Activated effector memory CD4-positive, alpha-beta T cell treated with Interleukin-2 at 50 U/mL for 16 hours (primary cell): Measurements from ENCODE around the gene CD86.

ENCODE experiments used
- DNase-seq: peaks from one replicate; pipeline ENCODE4 v3.0.0-alpha.2; 2020

The CD86 gene

DNA sequence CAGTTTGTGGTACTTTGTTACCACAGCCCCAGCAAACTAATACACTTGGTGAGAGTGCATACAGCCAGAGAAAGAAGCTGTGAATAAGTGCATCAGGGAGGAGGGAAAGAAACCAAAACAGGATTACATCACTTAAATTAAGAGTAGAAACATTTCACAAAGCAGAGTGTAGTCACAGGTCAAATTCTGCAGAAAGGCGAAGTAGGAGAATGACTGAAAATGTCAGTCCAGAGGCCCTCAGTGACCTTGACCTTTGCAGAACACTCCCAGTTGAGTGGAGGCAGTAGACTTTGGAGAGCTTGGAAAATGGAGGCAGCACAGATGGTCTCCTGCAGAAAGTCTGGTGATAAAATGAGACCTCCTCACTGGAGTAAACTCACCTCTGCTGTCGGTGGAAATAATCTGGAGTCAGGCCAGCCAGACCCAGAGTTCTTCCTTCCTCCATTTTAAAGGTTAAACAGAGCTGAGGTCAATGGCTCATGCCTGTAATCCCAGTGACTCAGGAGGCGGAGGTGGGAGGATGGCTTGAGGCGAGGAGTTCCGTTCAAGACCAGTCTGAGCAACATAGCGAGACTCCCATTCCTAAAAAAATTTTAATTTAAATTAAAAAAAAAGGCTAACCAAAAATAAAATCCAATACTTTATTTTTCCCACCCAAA, 5.0 kb downstream of the CD86 start:
- no peak for DNase-seq

DNA sequence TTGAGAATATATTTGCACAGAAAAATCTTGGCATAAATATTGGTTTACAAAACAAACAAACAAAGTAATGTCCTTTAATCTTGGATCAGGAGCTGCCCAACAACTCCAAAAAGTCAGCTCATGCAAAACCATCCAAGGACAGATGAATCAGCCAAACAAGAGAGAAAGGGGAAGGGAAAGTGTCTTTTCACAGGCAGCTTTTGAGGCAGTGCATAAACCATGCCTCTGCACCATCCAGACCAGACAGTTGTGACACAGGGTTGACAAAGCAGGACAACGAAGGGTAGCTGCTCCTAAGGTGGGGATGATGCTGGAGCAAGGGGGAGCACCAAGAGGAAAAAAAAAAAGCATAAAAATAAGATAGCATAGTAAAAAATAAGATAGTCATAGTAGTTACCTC, 8.7 kb downstream of the CD86 start:
- no peak for DNase-seq

DNA sequence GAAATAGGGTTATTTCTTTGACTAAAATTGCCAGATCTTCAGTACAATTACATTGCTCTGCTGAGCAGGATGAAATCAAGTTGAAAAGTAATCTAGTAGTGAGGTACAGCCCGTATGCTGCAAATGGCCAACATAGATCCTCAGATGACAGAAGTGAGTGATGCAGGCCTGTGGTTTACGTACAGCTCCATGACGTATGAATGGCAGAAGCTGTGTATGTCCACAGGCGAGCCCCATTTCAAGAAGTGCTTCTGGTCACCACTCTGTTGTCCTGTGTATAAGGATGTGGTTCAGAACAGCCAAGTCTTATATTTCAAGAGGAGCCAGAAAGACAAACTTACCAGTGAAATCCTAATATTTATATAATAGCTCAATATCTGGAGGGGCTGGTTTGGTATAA, 9.2 kb downstream of the CD86 start:
- DNase-seq = no peak

- no peak for DNase-seq
Observed at GRCh38 chr3:122066331-122067213, 11.4 kb downstream of the CD86 start.

- DNase-seq = no peak
Observed at GRCh38 chr3:122067214-122067550, 12.0 kb downstream of the CD86 start.

DNA sequence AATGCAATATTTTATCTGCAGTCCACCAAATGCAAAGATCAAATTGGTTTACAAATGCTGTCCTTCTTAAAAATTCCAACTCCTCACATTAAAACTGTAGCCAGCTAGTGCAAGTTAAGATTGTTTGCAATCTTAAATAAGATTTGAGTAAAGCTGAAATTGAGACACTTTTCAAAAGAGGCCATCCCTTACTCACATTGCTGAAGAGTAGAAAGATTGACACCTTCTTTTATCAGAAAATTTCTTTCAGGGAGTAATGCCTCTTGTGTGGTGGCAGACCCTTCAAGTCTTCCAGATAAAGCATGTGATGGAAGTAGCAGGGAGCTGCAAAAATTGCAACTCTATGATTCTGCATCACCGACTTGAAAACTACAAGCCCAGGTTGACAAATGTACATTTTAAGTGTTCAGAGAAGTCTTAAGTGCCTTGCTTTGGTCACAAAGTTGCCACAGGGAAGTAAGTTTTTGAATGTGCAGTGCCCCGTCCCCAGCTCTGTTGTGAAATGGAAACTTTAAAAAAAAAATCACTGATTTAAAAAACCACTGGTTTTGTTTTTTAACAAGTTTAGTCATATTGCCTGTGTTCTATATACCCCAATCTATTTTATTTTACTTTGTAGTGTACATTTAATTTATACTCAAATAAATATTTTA, 12.6 kb downstream of the CD86 start:
- no peak for DNase-seq

GRCh38 chr3:122074621-122075265, 19.6 kb downstream of the CD86 start:
- no peak for DNase-seq

GRCh38 chr3:122076491-122077292, 21.5 kb downstream of the CD86 start:
- no peak for DNase-seq

- no peak for DNase-seq
Observed at GRCh38 chr3:122077293-122078234, 22.4 kb downstream of the CD86 start.

GRCh38 chr3:122078235-122078935, 23.2 kb downstream of the CD86 start:
- DNase-seq = no peak

DNA sequence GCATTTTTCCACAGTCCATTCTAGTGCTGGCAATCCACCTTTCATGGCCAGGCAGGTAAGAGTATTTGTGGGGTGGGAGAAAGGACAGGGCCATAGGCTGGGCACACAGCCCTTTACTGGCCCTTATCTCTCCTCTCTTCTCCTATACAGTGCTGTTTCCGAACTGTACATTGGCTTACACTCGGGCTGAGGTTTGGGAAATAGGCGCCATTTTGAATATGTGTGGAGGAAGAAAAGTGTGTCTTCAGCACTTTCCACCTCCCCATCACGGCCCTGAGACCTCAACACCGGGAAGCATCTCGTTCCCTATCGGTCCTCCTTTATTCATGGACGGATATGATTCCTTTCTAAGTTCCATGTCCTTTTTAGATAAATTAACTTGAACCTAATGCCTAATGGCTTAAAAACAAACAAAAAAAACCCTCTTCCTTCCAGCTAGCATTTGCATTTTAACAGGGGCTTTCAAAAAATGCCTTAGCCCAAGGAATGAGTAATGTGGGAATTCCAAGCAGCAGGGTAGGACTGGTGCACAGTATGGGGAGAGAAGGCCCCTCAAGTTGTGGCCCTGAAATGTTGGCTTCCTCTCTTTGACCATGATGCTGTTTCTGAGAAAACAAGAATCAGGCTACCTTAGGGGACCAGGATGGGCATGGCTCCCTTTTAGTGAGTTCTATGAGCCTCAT, 24.5 kb downstream of the CD86 start:
- no peak for DNase-seq

DNA sequence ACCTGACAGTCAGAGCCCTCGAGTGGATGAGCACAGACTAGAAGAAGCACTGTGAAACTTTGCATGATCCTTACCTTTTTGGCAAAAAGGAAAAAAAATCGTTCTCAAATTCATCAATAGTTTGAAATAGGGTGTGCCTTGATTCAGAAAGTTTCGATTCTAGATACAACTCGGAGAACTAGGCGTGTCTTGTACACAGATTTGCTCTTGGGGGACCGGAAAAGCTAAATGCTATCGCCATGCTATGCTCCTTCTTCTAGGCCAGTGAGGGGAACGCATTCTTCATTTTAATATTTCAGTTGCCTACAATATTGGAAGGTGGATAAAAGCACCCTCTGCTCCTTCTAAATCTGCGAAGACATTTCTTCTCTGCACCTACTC, 25.0 kb downstream of the CD86 start:
- no peak for DNase-seq

DNA sequence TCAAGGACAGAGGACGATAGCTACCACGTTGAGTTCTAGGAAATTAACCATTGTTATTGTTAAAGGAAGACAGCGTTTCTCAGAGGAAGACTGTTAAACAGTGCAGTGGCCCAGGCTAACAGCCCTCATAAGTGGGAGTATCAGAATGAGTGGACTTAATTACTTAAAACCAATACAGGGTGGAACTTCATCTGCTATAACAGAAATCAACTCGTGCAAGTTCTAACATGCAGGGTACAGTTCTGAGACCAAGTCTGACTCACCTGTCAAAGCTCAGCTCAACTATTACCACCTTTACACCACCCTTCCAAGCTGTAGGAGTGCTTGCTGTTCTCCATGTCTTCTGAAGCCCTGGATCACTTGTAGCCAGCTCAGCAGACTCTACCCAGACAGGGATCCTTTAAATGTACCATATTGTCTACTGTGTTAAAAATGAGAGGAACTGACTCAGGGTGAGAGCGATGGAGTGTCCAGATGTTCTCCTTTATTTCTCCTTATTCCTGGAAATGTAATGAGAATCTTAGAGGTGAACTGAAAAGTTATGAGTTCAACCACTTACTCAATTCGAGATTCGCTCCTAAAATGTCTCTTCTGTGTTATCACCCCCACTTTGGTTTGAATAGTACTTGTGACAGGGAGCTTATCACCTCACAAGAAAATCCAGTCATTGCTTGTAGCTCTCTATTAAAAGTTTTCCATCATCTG, 26.5 kb downstream of the CD86 start:
- DNase-seq = no peak

DNA sequence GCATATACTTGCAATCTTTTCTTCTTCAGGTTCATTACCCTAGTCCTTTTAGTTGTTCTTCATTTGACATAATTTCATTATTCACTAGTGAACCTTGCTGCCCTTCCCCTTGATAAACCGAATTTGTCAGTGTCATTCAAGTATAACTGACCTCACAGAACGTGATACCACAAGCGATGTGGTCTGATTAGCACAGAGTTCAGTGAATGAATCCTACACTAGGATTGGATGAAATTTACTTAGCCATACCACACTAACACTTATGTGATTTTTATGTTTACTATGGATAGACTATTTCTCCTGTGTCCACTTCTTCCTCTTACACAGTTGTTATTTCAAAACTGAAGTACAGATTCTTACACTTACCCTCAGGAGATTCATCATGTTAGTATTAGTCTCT, 27.2 kb downstream of the CD86 start:
- no peak for DNase-seq

GRCh38 chr3:122084799-122085198, 29.6 kb downstream of the CD86 start:
- DNase-seq = no peak

GRCh38 chr3:122085673-122086072, 30.5 kb downstream of the CD86 start:
- no peak for DNase-seq

GRCh38 chr3:122088531-122088930, 33.4 kb downstream of the CD86 start:
- no peak for DNase-seq

- DNase-seq = no peak
Observed at GRCh38 chr3:122091602-122092295, 36.6 kb downstream of the CD86 start.
